Type B pancreatic cell (in vitro differentiated cells): ENCODE measurements around the gene IRS2. TPM values are rescaled to one million over a fixed set of nuclear protein-coding genes. Genes with fewer than 3 reads are reported as not detected.

ENCODE experiments used
- DNase-seq: peaks from one replicate; pipeline ENCODE4 v3.0.0; 2021; ENCODE audit warnings: mixed read lengths; ENCODE audit not compliant: unreplicated experiment; ENCODE audit errors: extremely low spot score
- H3K27ac Mint-ChIP-seq: 2 replicates; pipeline ENCODE4 v1.8.0; 2021; ENCODE audit warnings: mild to moderate bottlenecking, mixed read lengths
- H3K27me3 Mint-ChIP-seq: 2 replicates; pipeline ENCODE4 v1.8.0; 2021; ENCODE audit warnings: mixed read lengths
- H3K36me3 Mint-ChIP-seq: 2 replicates; pipeline ENCODE4 v1.8.0; 2021; ENCODE audit warnings: mixed read lengths
- H3K4me1 Mint-ChIP-seq: one replicate; pipeline ENCODE4 v1.8.0; 2021; ENCODE audit warnings: mixed read lengths; ENCODE audit not compliant: unreplicated experiment
- H3K4me3 Mint-ChIP-seq: 2 replicates; pipeline ENCODE4 v1.8.0; 2021; ENCODE audit warnings: mild to moderate bottlenecking, mixed read lengths
- H3K9me3 Mint-ChIP-seq: 2 replicates; pipeline ENCODE4 v1.8.0; 2021; ENCODE audit warnings: mixed read lengths
- total RNA-seq: library from RNA; stranded (reverse); gene quantifications from 2 replicates; pipeline ENCODE4 v1.2.1, GENCODE V29; 2021; ENCODE audit warnings: low replicate concordance
- TF ChIP-seq, protein P1 (sequence below): fragments of 200-600 bp; sonication (generic); conservative IDR thresholded peaks from 2 replicates; pipeline ENCODE4 v1.5.0; 2021; ENCODE audit warnings: antibody characterized with exemption, mild to moderate bottlenecking

IRS2 gene
- total RNA-seq, 1 donor from 2014 or later, result 19.4 TPM

DNA sequence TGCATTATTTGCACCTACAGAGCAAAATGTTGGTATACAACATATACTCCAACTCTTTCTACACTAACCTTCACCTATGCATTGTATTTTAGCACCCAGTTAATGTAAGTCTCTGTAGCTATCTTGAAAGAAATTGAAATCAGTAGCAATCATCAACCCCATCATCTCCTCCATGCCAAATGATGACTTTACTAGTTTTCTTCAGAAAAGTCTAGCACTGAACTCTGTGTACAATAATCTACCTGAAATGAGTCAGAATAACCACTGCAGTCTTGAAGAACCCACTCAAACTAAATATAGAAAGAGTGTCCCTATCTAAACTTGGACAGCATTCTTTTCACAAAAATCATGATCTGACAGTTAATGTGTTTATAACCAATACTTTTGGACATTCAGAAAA lies 9.8 kb downstream of the IRS2 start:
- no peak for DNase-seq
- peaks cover 46% of the 10 kb centered on the region for H3K4me1 Mint-ChIP-seq
- peaks cover 50% of the 10 kb centered on the region for H3K36me3 Mint-ChIP-seq
- H3K27me3 Mint-ChIP-seq, result no peaks in the 10 kb centered on the region
- TF ChIP-seq, protein P1, sequence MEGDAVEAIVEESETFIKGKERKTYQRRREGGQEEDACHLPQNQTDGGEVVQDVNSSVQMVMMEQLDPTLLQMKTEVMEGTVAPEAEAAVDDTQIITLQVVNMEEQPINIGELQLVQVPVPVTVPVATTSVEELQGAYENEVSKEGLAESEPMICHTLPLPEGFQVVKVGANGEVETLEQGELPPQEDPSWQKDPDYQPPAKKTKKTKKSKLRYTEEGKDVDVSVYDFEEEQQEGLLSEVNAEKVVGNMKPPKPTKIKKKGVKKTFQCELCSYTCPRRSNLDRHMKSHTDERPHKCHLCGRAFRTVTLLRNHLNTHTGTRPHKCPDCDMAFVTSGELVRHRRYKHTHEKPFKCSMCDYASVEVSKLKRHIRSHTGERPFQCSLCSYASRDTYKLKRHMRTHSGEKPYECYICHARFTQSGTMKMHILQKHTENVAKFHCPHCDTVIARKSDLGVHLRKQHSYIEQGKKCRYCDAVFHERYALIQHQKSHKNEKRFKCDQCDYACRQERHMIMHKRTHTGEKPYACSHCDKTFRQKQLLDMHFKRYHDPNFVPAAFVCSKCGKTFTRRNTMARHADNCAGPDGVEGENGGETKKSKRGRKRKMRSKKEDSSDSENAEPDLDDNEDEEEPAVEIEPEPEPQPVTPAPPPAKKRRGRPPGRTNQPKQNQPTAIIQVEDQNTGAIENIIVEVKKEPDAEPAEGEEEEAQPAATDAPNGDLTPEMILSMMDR, result no peak
- H3K4me3 Mint-ChIP-seq, result no peak overlapping the region
- H3K27ac Mint-ChIP-seq, result no peak overlapping the region
- peaks cover 5% of the 10 kb centered on the region for H3K9me3 Mint-ChIP-seq

GRCh38 chr13:109773786-109774185 lies 12.6 kb downstream of the IRS2 start:
- Mint-ChIP-seq H3K9me3 (peaks cover 5% of the 10 kb centered on the region), H3K27me3 (no peaks in the 10 kb centered on the region), H3K4me1 (peaks cover 19% of the 10 kb centered on the region), H3K36me3 (peaks cover 46% of the 10 kb centered on the region), H3K27ac (peak overlapping the region; percentile 47), H3K4me3 (no peak overlapping the region)
- no peak for DNase-seq
- TF ChIP-seq, protein P1, result no peak

- Mint-ChIP-seq H3K36me3 (peaks cover 47% of the 10 kb centered on the region), H3K4me1 (peaks cover 14% of the 10 kb centered on the region), H3K9me3 (peaks cover 5% of the 10 kb centered on the region), H3K27ac (peak overlapping the region; percentile 47), H3K27me3 (no peaks in the 10 kb centered on the region), H3K4me3 (no peak overlapping the region)
- DNase-seq, result no peak
- TF ChIP-seq, protein P1, result no peak
These were observed 13.1 kb downstream of the IRS2 start for GRCh38 chr13:109773276-109773675.

DNA sequence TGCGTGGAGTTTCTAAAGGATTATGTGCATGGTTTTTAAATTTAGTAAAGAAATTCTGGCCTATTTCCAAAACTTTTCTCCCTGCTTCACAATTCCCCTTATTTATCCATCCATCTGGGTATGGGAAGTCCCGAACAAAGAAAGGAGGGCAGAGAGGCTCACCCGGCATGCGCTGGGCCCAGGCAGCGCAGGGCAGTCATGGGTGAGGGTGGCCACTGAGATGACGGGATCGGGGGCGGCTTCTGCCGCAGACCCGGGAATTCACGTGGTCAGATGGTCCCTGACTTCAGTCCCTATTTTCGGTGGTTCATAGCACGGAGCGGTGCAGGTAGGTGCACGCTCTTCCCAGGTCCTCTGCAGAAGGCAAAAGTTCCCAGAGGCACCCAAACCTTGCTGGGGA lies 14.5 kb downstream of the IRS2 start:
- Mint-ChIP-seq H3K36me3 (peaks cover 43% of the 10 kb centered on the region), H3K4me3 (no peak overlapping the region), H3K4me1 (peaks cover 9% of the 10 kb centered on the region), H3K27me3 (no peaks in the 10 kb centered on the region), H3K9me3 (peaks cover 5% of the 10 kb centered on the region), H3K27ac (no peak overlapping the region)
- DNase-seq, result no peak
- TF ChIP-seq, protein P1, result no peak

DNA sequence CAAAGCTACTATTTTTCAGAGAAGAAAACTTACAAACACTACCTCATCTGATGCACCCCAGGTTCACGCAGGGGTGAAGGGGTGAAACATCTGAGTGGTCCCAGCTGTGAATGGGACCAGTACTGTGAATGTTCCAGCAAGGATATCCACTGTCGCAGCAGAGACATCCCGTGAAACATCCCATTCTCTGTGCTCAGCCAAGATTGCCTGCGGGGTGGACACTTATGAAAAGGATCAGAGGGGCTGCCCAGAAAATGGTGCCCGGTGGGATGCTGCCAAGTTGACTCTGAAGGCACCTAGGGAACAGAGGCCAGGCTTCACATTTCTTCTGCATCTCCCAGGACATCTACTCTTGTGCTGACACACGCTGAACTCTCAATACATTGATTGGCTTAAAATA lies 15.9 kb downstream of the IRS2 start:
- no peak for DNase-seq
- no peak overlapping the region for H3K27ac Mint-ChIP-seq
- H3K27me3 Mint-ChIP-seq, result no peaks in the 10 kb centered on the region
- H3K36me3 Mint-ChIP-seq, result peaks cover 38% of the 10 kb centered on the region
- peaks cover 9% of the 10 kb centered on the region for H3K4me1 Mint-ChIP-seq
- TF ChIP-seq, protein P1, result no peak
- H3K4me3 Mint-ChIP-seq, result no peak overlapping the region
- H3K9me3 Mint-ChIP-seq, result peaks cover 5% of the 10 kb centered on the region

GRCh38 chr13:109769921-109770320 lies 16.5 kb downstream of the IRS2 start:
- no peak for DNase-seq
- Mint-ChIP-seq H3K36me3 (peaks cover 38% of the 10 kb centered on the region), H3K9me3 (peaks cover 5% of the 10 kb centered on the region), H3K27me3 (no peaks in the 10 kb centered on the region), H3K27ac (no peak overlapping the region), H3K4me1 (peaks cover 12% of the 10 kb centered on the region), H3K4me3 (no peak overlapping the region)
- TF ChIP-seq, protein P1, result no peak
